ENCODE measurements around the gene PIN1. TPM values are rescaled to one million over a fixed set of nuclear protein-coding genes. Genes with fewer than 3 reads are reported as not detected.

Gene PIN1
- total RNA-seq, 1 donor from 2014 or later = 58.5 TPM

GRCh38 chr19:9878511-9879196, 43.5 kb downstream of the PIN1 start:
- no peaks in the 10 kb centered on the region for H3K4me1 ChIP-seq (ENCODE audit: control insufficient read depth in 3 of 3, insufficient read depth in 3 of 3, low read length in 3 of 3)
- H3K4me3 ChIP-seq (ENCODE audit: low read length in 3 of 3) = no peak overlapping the region
- H3K9ac ChIP-seq (ENCODE audit: low read depth in 1 of 3, low read length in 3 of 3) = no peak overlapping the region
- H3K27ac ChIP-seq (ENCODE audit: low read depth, low read length) = no peak overlapping the region
- no peaks in the 10 kb centered on the region for H3K36me3 ChIP-seq (ENCODE audit: control insufficient read depth in 3 of 3, insufficient read depth in 3 of 3, low read length in 3 of 3)
- peaks cover 0 to 4% (median 2%) of the 10 kb centered on the region in 3 donors for H3K9me3 ChIP-seq (ENCODE audit: control insufficient read depth in 3 of 3, low read length in 3 of 3)
- no peaks in the 10 kb centered on the region for H3K27me3 ChIP-seq (ENCODE audit: control insufficient read depth in 3 of 3, insufficient read depth in 3 of 3, low read length in 3 of 3)

GRCh38 chr19:9881720-9882119, 46.6 kb downstream of the PIN1 start:
- H3K27me3 ChIP-seq (ENCODE audit: control insufficient read depth in 3 of 3, insufficient read depth in 3 of 3, low read length in 3 of 3) = no peaks in the 10 kb centered on the region
- H3K36me3 ChIP-seq (ENCODE audit: control insufficient read depth in 3 of 3, insufficient read depth in 3 of 3, low read length in 3 of 3) = no peaks in the 10 kb centered on the region
- no peak overlapping the region for H3K27ac ChIP-seq (ENCODE audit: low read depth, low read length)
- peaks cover 0 to 2% (median 0%) of the 10 kb centered on the region in 3 donors for H3K9me3 ChIP-seq (ENCODE audit: control insufficient read depth in 3 of 3, low read length in 3 of 3)
- no peak overlapping the region for H3K4me3 ChIP-seq (ENCODE audit: low read length in 3 of 3)
- no peaks in the 10 kb centered on the region for H3K4me1 ChIP-seq (ENCODE audit: control insufficient read depth in 3 of 3, insufficient read depth in 3 of 3, low read length in 3 of 3)
- H3K9ac ChIP-seq (ENCODE audit: low read depth in 1 of 3, low read length in 3 of 3) = no peak overlapping the region

- Histone ChIP-seq H3K36me3 (ENCODE audit: control insufficient read depth in 3 of 3, insufficient read depth in 3 of 3, low read length in 3 of 3) (no peaks in the 10 kb centered on the region), H3K27ac (ENCODE audit: low read depth, low read length) (no peak overlapping the region), H3K4me3 (ENCODE audit: low read length in 3 of 3) (no peak overlapping the region), H3K9me3 (ENCODE audit: control insufficient read depth in 3 of 3, low read length in 3 of 3) (no peaks in the 10 kb centered on the region), H3K4me1 (ENCODE audit: control insufficient read depth in 3 of 3, insufficient read depth in 3 of 3, low read length in 3 of 3) (no peaks in the 10 kb centered on the region), H3K9ac (ENCODE audit: low read depth in 1 of 3, low read length in 3 of 3) (no peak overlapping the region), H3K27me3 (ENCODE audit: control insufficient read depth in 3 of 3, insufficient read depth in 3 of 3, low read length in 3 of 3) (no peaks in the 10 kb centered on the region)
These were observed 48.2 kb downstream of the PIN1 start for GRCh38 chr19:9883231-9883758.

- H3K9ac ChIP-seq (ENCODE audit: low read depth in 1 of 3, low read length in 3 of 3) = no peak overlapping the region
- H3K4me3 ChIP-seq (ENCODE audit: low read length in 3 of 3) = no peak overlapping the region
- no peak overlapping the region for H3K27ac ChIP-seq (ENCODE audit: low read depth, low read length)
- no peaks in the 10 kb centered on the region for H3K36me3 ChIP-seq (ENCODE audit: control insufficient read depth in 3 of 3, insufficient read depth in 3 of 3, low read length in 3 of 3)
- H3K27me3 ChIP-seq (ENCODE audit: control insufficient read depth in 3 of 3, insufficient read depth in 3 of 3, low read length in 3 of 3) = no peaks in the 10 kb centered on the region
- H3K4me1 ChIP-seq (ENCODE audit: control insufficient read depth in 3 of 3, insufficient read depth in 3 of 3, low read length in 3 of 3) = no peaks in the 10 kb centered on the region
- no peaks in the 10 kb centered on the region for H3K9me3 ChIP-seq (ENCODE audit: control insufficient read depth in 3 of 3, low read length in 3 of 3)
These were observed 48.6 kb downstream of the PIN1 start for GRCh38 chr19:9883764-9884163.

DNA sequence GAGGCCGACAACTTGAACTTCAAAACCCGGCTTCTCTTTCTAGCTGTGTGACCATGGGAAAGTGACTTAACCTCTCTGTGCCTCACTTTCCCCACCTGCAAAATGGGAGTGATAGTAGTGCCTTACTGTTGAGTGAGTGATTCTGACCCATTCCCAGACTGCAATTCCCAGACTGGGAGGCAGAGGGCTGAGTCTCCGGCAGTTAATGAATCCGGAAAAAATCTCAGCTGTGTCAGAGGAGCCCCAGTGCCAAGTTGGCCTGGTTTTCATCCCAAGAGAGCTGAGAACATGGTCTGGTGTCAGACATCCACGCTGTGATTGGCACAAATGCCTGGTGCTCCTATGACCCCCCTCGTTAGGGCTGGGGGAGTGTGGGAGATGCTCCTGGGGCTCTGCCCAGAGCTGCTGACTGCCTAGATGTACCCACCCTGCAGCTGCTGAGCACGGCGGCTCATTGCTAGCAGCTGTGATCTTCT, 50.0 kb downstream of the PIN1 start:
- Histone ChIP-seq H3K27ac (ENCODE audit: low read depth, low read length) (no peak overlapping the region), H3K36me3 (ENCODE audit: control insufficient read depth in 3 of 3, insufficient read depth in 3 of 3, low read length in 3 of 3) (no peaks in the 10 kb centered on the region), H3K4me3 (ENCODE audit: low read length in 3 of 3) (no peak overlapping the region), H3K27me3 (ENCODE audit: control insufficient read depth in 3 of 3, insufficient read depth in 3 of 3, low read length in 3 of 3) (peaks cover 0 to 4% (median 0%) of the 10 kb centered on the region in 3 donors), H3K9me3 (ENCODE audit: control insufficient read depth in 3 of 3, low read length in 3 of 3) (no peaks in the 10 kb centered on the region), H3K4me1 (ENCODE audit: control insufficient read depth in 3 of 3, insufficient read depth in 3 of 3, low read length in 3 of 3) (no peaks in the 10 kb centered on the region), H3K9ac (ENCODE audit: low read depth in 1 of 3, low read length in 3 of 3) (no peak overlapping the region)

- H3K9ac ChIP-seq (ENCODE audit: low read depth in 1 of 3, low read length in 3 of 3) = no peak overlapping the region
- no peak overlapping the region for H3K4me3 ChIP-seq (ENCODE audit: low read length in 3 of 3)
- H3K9me3 ChIP-seq (ENCODE audit: control insufficient read depth in 3 of 3, low read length in 3 of 3) = no peaks in the 10 kb centered on the region
- H3K27me3 ChIP-seq (ENCODE audit: control insufficient read depth in 3 of 3, insufficient read depth in 3 of 3, low read length in 3 of 3) = peaks cover 0 to 4% (median 0%) of the 10 kb centered on the region in 3 donors
- H3K27ac ChIP-seq (ENCODE audit: low read depth, low read length) = no peak overlapping the region
- no peaks in the 10 kb centered on the region for H3K4me1 ChIP-seq (ENCODE audit: control insufficient read depth in 3 of 3, insufficient read depth in 3 of 3, low read length in 3 of 3)
- no peaks in the 10 kb centered on the region for H3K36me3 ChIP-seq (ENCODE audit: control insufficient read depth in 3 of 3, insufficient read depth in 3 of 3, low read length in 3 of 3)
These were observed 56.7 kb downstream of the PIN1 start for GRCh38 chr19:9891609-9892373.

Small RNAs within 50 kb of the gene (small RNA-seq; reads per million reads assigned to genes)
- gene RF00156 = not detected

Other genes with a start within 250 kb of the PIN1 start
- 36.5 TPM for gene ZNF561, start 214.1 kb upstream of the PIN1 start, total RNA-seq
- gene ZNF562, start 160.2 kb upstream of the PIN1 start, total RNA-seq = 38.1 TPM
- gene ZNF846, start 66.6 kb upstream of the PIN1 start, total RNA-seq = 15.1 TPM
- 10.4 TPM for gene FBXL12, start 16.2 kb upstream of the PIN1 start, total RNA-seq
- gene UBL5, start 7.4 kb upstream of the PIN1 start, total RNA-seq = 133 TPM
- gene OLFM2, start 101.2 kb downstream of the PIN1 start, total RNA-seq = 18.8 TPM
- 43.3 TPM for gene COL5A3, start 175.2 kb downstream of the PIN1 start, total RNA-seq
- gene RDH8, start 178.2 kb downstream of the PIN1 start, total RNA-seq = not detected